ENCODE results near the gene GRIK4.

GRCh38 chr11:120871194-120871593 is 359.6 kb downstream of the GRIK4 start:
- TF ChIP-seq CTCF (IDR thresholded peaks at IDR 0.05; ENCODE audit: low read length) (no peak), EZH2 (IDR thresholded peaks at IDR 0.05; ENCODE audit: borderline replicate concordance, low read length) (no peak)

Measured in OCI-LY1 (cell line).